Nephron progenitor cell (in vitro differentiated cells): ENCODE data around the gene KYNU.
"Not testable (repeated sequence)": the region's sequence is repeated elsewhere in the genome, so short reads cannot be mapped to it uniquely, and the experiment has no call there.

ENCODE experiments used
- DNase-seq: peaks from one replicate; pipeline ENCODE4 v3.0.0; 2021
- H3K27ac Mint-ChIP-seq: 2 replicates; pipeline ENCODE4 v1.8.0; 2021; ENCODE audit warnings: mild to moderate bottlenecking, moderate library complexity, mixed read lengths
- H3K27me3 Mint-ChIP-seq: 2 replicates; pipeline ENCODE4 v1.8.0; 2021; ENCODE audit warnings: mild to moderate bottlenecking, low read depth, mixed read lengths; ENCODE audit not compliant: poor library complexity
- H3K36me3 Mint-ChIP-seq: 2 replicates; pipeline ENCODE4 v1.8.0; 2021; ENCODE audit warnings: low read depth, mixed read lengths
- H3K4me1 Mint-ChIP-seq: 2 replicates; pipeline ENCODE4 v1.8.0; 2021; ENCODE audit warnings: mixed read lengths
- H3K4me3 Mint-ChIP-seq: 2 replicates; pipeline ENCODE4 v1.8.0; 2021; ENCODE audit warnings: mild to moderate bottlenecking, moderate library complexity, mixed read lengths
- H3K9me3 Mint-ChIP-seq: 2 replicates; pipeline ENCODE4 v1.8.0; 2021; ENCODE audit warnings: mild to moderate bottlenecking, moderate library complexity, mixed read lengths
- CTCF ChIP-seq: fragments of 200-600 bp; sonication (generic); IDR thresholded peaks from 2 replicates; pipeline ENCODE4 v1.5.0; 2021; ENCODE audit warnings: antibody characterized with exemption

The KYNU gene

GRCh38 chr2:142878031-142878678, 691 bp downstream of the KYNU start:
- no peaks in the 10 kb centered on the region for H3K36me3 Mint-ChIP-seq
- TF ChIP-seq CTCF, result no peak
- DNase-seq, result no peak
- H3K27ac Mint-ChIP-seq, result no peak overlapping the region
- H3K9me3 Mint-ChIP-seq, result no peaks in the 10 kb centered on the region
- H3K4me3 Mint-ChIP-seq, result no peak overlapping the region
- peaks cover 4% of the 10 kb centered on the region for H3K27me3 Mint-ChIP-seq
- H3K4me1 Mint-ChIP-seq, result no peaks in the 10 kb centered on the region

GRCh38 chr2:142879151-142879550, 1.7 kb downstream of the KYNU start:
- Mint-ChIP-seq H3K4me3 (no peak overlapping the region), H3K27me3 (peaks cover 4% of the 10 kb centered on the region), H3K4me1 (no peaks in the 10 kb centered on the region), H3K36me3 (no peaks in the 10 kb centered on the region), H3K27ac (no peak overlapping the region), H3K9me3 (peaks cover 4% of the 10 kb centered on the region)
- TF ChIP-seq CTCF, result no peak
- no peak for DNase-seq

- peaks cover 4% of the 10 kb centered on the region for H3K9me3 Mint-ChIP-seq
- H3K27me3 Mint-ChIP-seq, result peaks cover 4% of the 10 kb centered on the region
- DNase-seq, result no peak
- H3K27ac Mint-ChIP-seq, result no peak overlapping the region
- no peak for TF ChIP-seq CTCF
- no peak overlapping the region for H3K4me3 Mint-ChIP-seq
- no peaks in the 10 kb centered on the region for H3K4me1 Mint-ChIP-seq
- no peaks in the 10 kb centered on the region for H3K36me3 Mint-ChIP-seq
These were observed 2.8 kb downstream of the KYNU start for GRCh38 chr2:142880279-142880678.

- H3K9me3 Mint-ChIP-seq, result peaks cover 4% of the 10 kb centered on the region
- H3K4me1 Mint-ChIP-seq, result no peaks in the 10 kb centered on the region
- peaks cover 4% of the 10 kb centered on the region for H3K27me3 Mint-ChIP-seq
- DNase-seq, result no peak
- no peaks in the 10 kb centered on the region for H3K36me3 Mint-ChIP-seq
- H3K27ac Mint-ChIP-seq, result no peak overlapping the region
- no peak for TF ChIP-seq CTCF
- no peak overlapping the region for H3K4me3 Mint-ChIP-seq
These were observed 4.2 kb downstream of the KYNU start for GRCh38 chr2:142881619-142882018.

- not testable (repeated sequence) for H3K36me3 Mint-ChIP-seq, H3K27ac Mint-ChIP-seq, H3K4me1 Mint-ChIP-seq, H3K27me3 Mint-ChIP-seq, H3K4me3 Mint-ChIP-seq, H3K9me3 Mint-ChIP-seq, DNase-seq
These were observed 5.0 kb downstream of the KYNU start for GRCh38 chr2:142882500-142882899.

- Mint-ChIP-seq H3K9me3 (peaks cover 4% of the 10 kb centered on the region), H3K4me1 (no peaks in the 10 kb centered on the region), H3K27ac (no peak overlapping the region)
These were observed 6.1 kb downstream of the KYNU start for GRCh38 chr2:142883526-142883925.

More at GRCh38 chr2:142883526-142883925, 6.1 kb downstream of the KYNU start:
- no peak for TF ChIP-seq CTCF
- no peak for DNase-seq
- Mint-ChIP-seq H3K4me3 (no peak overlapping the region), H3K27me3 (peaks cover 4% of the 10 kb centered on the region), H3K36me3 (no peaks in the 10 kb centered on the region)
